IMR-90 (cell line): ENCODE measurements around the gene STX5. TPM values are rescaled to one million over a fixed set of nuclear protein-coding genes. Genes with fewer than 3 reads are reported as not detected.

Experiments used
- ATAC-seq: fragments of 200-7000 bp; cut with Tn5 transposase; 2 replicates; pipeline ENCODE4 v1.9.1; 2020; ENCODE audit warnings: low read depth, mild to moderate bottlenecking, moderate library complexity
- BruUV-seq: library from RNA; stranded (reverse); fragments of 400-500 nt; replicated peaks from 2 replicates; lab custom pipeline; 2021; lab: Mats Ljungman, UMichigan
- CTCF ChIA-PET: fragments of 300-600 bp; formaldehyde crosslinking; extraction: SDS; loops from one replicate; lab custom pipeline; 2021; ENCODE audit warnings: antibody characterized with exemption; lab: Yijun Ruan, JAX
- POLR2A ChIA-PET: fragments of 300-600 bp; sonication (Branson Sonifier 250); formaldehyde crosslinking; loops from one replicate; lab custom pipeline; 2022; ENCODE audit warnings: antibody characterized with exemption; ENCODE audit not compliant: unreplicated experiment; lab: Charles Lee
- DNase-seq: peaks from one replicate; pipeline ENCODE4 v3.0.0; 2013
- H2AFZ ChIP-seq: replicated peaks from 2 replicates; pipeline ENCODE3; 2013; ENCODE audit warnings: low read length, mild to moderate bottlenecking; ENCODE audit not compliant: poor library complexity
- H2AK5ac ChIP-seq: 2 replicates; pipeline ENCODE4 v1.6.1; 2013; ENCODE audit warnings: low read depth, low read length, inconsistent platforms
- H2AK9ac ChIP-seq: replicated peaks from 2 replicates; pipeline ENCODE3; 2013; ENCODE audit warnings: mild to moderate bottlenecking, low read depth, low read length, moderate library complexity; ENCODE audit not compliant: poor library complexity
- H2BK120ac ChIP-seq: 2 replicates; pipeline ENCODE4 v1.6.1; 2013; ENCODE audit warnings: low read depth, low read length, inconsistent platforms
- H2BK15ac ChIP-seq: 3 replicates; pipeline ENCODE4 v1.6.1; 2013; ENCODE audit warnings: low read depth, low read length, inconsistent platforms
- H2BK20ac ChIP-seq: 2 replicates; pipeline ENCODE4 v1.6.1; 2013; ENCODE audit warnings: low read depth, mild to moderate bottlenecking, inconsistent platforms, low read length, moderate library complexity
- H2BK5ac ChIP-seq: 2 replicates; pipeline ENCODE4 v1.6.1; 2013; ENCODE audit warnings: mild to moderate bottlenecking, low read depth, low read length, inconsistent platforms; ENCODE audit not compliant: poor library complexity, severe bottlenecking
- H3K14ac ChIP-seq: replicated peaks from 2 replicates; pipeline ENCODE4 v1.6.1; 2013; ENCODE audit warnings: low read depth, low read length, inconsistent platforms
- H3K18ac ChIP-seq: 2 replicates; pipeline ENCODE4 v1.6.1; 2013; ENCODE audit warnings: low read depth, low read length, control low read depth
- H3K23ac ChIP-seq: 2 replicates; pipeline ENCODE4 v1.6.1; 2013; ENCODE audit warnings: low read depth, low read length, inconsistent platforms
- H3K27ac ChIP-seq: 2 replicates; pipeline ENCODE4 v1.5.1; 2013; ENCODE audit warnings: mild to moderate bottlenecking, control low read depth, low read length; ENCODE audit not compliant: insufficient read depth
- H3K27me3 ChIP-seq: 2 replicates; pipeline ENCODE4 v1.6.1; 2013; ENCODE audit warnings: low read length; ENCODE audit not compliant: control insufficient read depth, insufficient read depth
- H3K36me3 ChIP-seq: 2 replicates; pipeline ENCODE4 v1.6.1; 2013; ENCODE audit warnings: low read length, mixed read lengths; ENCODE audit not compliant: control insufficient read depth, insufficient read depth
- H3K4ac ChIP-seq: 2 replicates; pipeline ENCODE4 v1.6.1; 2013; ENCODE audit warnings: low read depth, low read length, inconsistent platforms
- H3K4me1 ChIP-seq: 2 replicates; pipeline ENCODE4 v1.6.1; 2013; ENCODE audit warnings: low read length, mixed read lengths; ENCODE audit not compliant: control insufficient read depth, insufficient read depth
- H3K4me2 ChIP-seq: 2 replicates; pipeline ENCODE4 v1.6.1; 2013; ENCODE audit warnings: low read depth, mild to moderate bottlenecking, control low read depth, low read length, moderate library complexity
- H3K4me3 ChIP-seq: 2 replicates; pipeline ENCODE4 v1.5.1; 2013; ENCODE audit warnings: low read depth, mild to moderate bottlenecking, control low read depth, low read length, moderate library complexity; ENCODE audit not compliant: insufficient read depth
- H3K56ac ChIP-seq: 2 replicates; pipeline ENCODE4 v1.6.1; 2013; ENCODE audit warnings: low read length, inconsistent platforms; ENCODE audit not compliant: insufficient read depth; ENCODE audit errors: extremely low read depth
- H3K79me1 ChIP-seq, 2 experiments: 2 replicates each; pipeline ENCODE4 v1.6.1; 2013; ENCODE audit warnings: low read length in 2 of 2, inconsistent platforms in 1 of 2, low read depth in 1 of 2
- H3K9ac ChIP-seq: 2 replicates; pipeline ENCODE4 v1.6.1; 2013; ENCODE audit warnings: low read depth, low read length, control low read depth
- H3K9me1 ChIP-seq: 2 replicates; pipeline ENCODE4 v1.6.1; 2013; ENCODE audit warnings: low read length, inconsistent platforms; ENCODE audit not compliant: insufficient read depth
- H3K9me3 ChIP-seq: 2 replicates; pipeline ENCODE4 v1.6.1; 2013; ENCODE audit warnings: low read length; ENCODE audit not compliant: control insufficient read depth, insufficient read depth
- H4K20me1 ChIP-seq: 2 replicates; pipeline ENCODE4 v1.6.1; 2013; ENCODE audit warnings: low read length, inconsistent platforms; ENCODE audit not compliant: insufficient read depth
- H4K5ac ChIP-seq: 2 replicates; pipeline ENCODE4 v1.6.1; 2013; ENCODE audit warnings: mild to moderate bottlenecking, low read depth, low read length, control low read depth
- H4K8ac ChIP-seq, 2 experiments: 2 replicates each; pipeline ENCODE4 v1.6.1; 2013; ENCODE audit warnings: low read depth in 2 of 2, low read length in 2 of 2, control low read depth in 1 of 2, inconsistent platforms in 1 of 2
- H4K91ac ChIP-seq: 2 replicates; pipeline ENCODE4 v1.6.1; 2013; ENCODE audit warnings: low read depth, low read length, inconsistent platforms; ENCODE audit not compliant: insufficient read depth
- BHLHE40 ChIP-seq: fragments of 150-350 bp; IDR thresholded peaks from 2 replicates; pipeline ENCODE4 v1.6.1; 2016; ENCODE audit warnings: mild to moderate bottlenecking, low read depth, low read length
- CEBPB ChIP-seq: IDR thresholded peaks from 2 replicates; pipeline ENCODE4 v1.6.1; 2012; ENCODE audit warnings: low read depth, low read length, improper control_type of control experiment
- CHD1 ChIP-seq: IDR thresholded peaks from 2 replicates; pipeline ENCODE4 v1.6.1; 2012; ENCODE audit warnings: low read depth, low read length, improper control_type of control experiment
- ELK1 ChIP-seq: fragments of 150-350 bp; IDR thresholded peaks from 2 replicates; pipeline ENCODE4 v1.6.1; 2016; ENCODE audit warnings: low read depth, mild to moderate bottlenecking, low read length, moderate library complexity, borderline replicate concordance
- MAFK ChIP-seq: IDR thresholded peaks from 2 replicates; pipeline ENCODE4 v1.6.1; 2012; ENCODE audit warnings: low read depth, low read length, improper control_type of control experiment
- MAZ ChIP-seq: IDR thresholded peaks from 2 replicates; pipeline ENCODE4 v1.6.1; 2012; ENCODE audit warnings: low read depth, mild to moderate bottlenecking, low read length, improper control_type of control experiment, moderate library complexity, borderline replicate concordance
- MXI1 ChIP-seq: IDR thresholded peaks from 2 replicates; pipeline ENCODE4 v1.6.1; 2012; ENCODE audit warnings: low read depth, mild to moderate bottlenecking, low read length, moderate library complexity, borderline replicate concordance
- NFE2L2 ChIP-seq: fragments of 150-350 bp; IDR thresholded peaks from 2 replicates; pipeline ENCODE4 v1.6.1; 2016; ENCODE audit warnings: low read depth, mild to moderate bottlenecking, low read length
- POLR2A ChIP-seq: IDR thresholded peaks from 2 replicates; pipeline ENCODE4 v1.6.1; 2012; ENCODE audit warnings: mild to moderate bottlenecking, low read depth, low read length
- RAD21 ChIP-seq: IDR thresholded peaks from 2 replicates; pipeline ENCODE4 v1.6.1; 2012; ENCODE audit warnings: low read length, improper control_type of control experiment
- RCOR1 ChIP-seq: IDR thresholded peaks from 2 replicates; pipeline ENCODE4 v1.6.1; 2012; ENCODE audit warnings: mild to moderate bottlenecking, low read length, improper control_type of control experiment; ENCODE audit not compliant: insufficient replicate concordance
- RFX5 ChIP-seq: IDR thresholded peaks from 2 replicates; pipeline ENCODE4 v1.8.0; 2012; ENCODE audit warnings: low read depth, mild to moderate bottlenecking, low read length, moderate library complexity
- SMC3 ChIP-seq: fragments of 150-350 bp; IDR thresholded peaks from 2 replicates; pipeline ENCODE4 v1.6.1; 2016; ENCODE audit warnings: low read depth, mild to moderate bottlenecking, antibody characterized with exemption, low read length, moderate library complexity
- USF2 ChIP-seq: fragments of 150-350 bp; IDR thresholded peaks from 2 replicates; pipeline ENCODE4 v1.6.1; 2017; ENCODE audit warnings: mild to moderate bottlenecking, antibody characterized with exemption, low read length, low read depth
- WGBS, 2 experiments: methylation state at CpG; one replicate each; pipeline versions ENCODE4 v1.1.5 to v1.1.7; 2013; ENCODE audit warnings: missing lambda C conversion rate in 2 of 2; ENCODE audit not compliant: insufficient read length in 1 of 2; ENCODE audit errors: extremely low coverage in 2 of 2; 5-methylcytosine and 5-hydroxymethylcytosine counted together
- dilution Hi-C: fragments of 300-500 bp; cut with HindIII; formaldehyde crosslinking; loops from one replicate; pipeline ENCODE4 v1.14.3; 2018; ENCODE audit warnings: low sequenced_read_pairs; ENCODE audit not compliant: unreplicated experiment
- in situ Hi-C: fragments of 300-500 bp; cut with MboI; formaldehyde crosslinking; loops from 3 replicates; pipeline ENCODE4 v1.14.3; 2019; ENCODE audit warnings: low sequenced_read_pairs, inconsistent platforms, mixed read lengths
- intact Hi-C: fragments of 100-400 bp; cut with micrococcal nuclease; formaldehyde crosslinking; loops from 2 replicates; pipeline ENCODE4 v1.10.0; 2022
- polyA plus RNA-seq, 3 experiments: library from polyadenylated mRNA; depleted of rRNA; stranded (reverse); fragments of >200 nt; gene quantifications; 2 replicates each; pipeline ENCODE4 v1.2.3, GENCODE V29; 2012; ENCODE audit warnings: low replicate concordance in 1 of 3
- total RNA-seq: library from RNA; depleted of rRNA; stranded (reverse); fragments of >200 nt; gene quantifications from 2 replicates; pipeline ENCODE4 v1.2.3, GENCODE V29; 2012

STX5 gene
- total and polyA plus RNA-seq, 2 of the 4 experiments (the other 2 are of a cell fraction) = 43.1 to 49.5 TPM

GRCh38 chr11:62839050-62839945 lies 7.4 kb upstream of the STX5 start, which contains the start of gene WDR74:
WDR74 (minus strand) TSS chr11:62839590; CDS start chr11:62839570, 20 bp downstream.
- Histone ChIP-seq H3K4me2 (peak within 1 kb of the TSS; percentile 98), H3K4me3 (peak within 1 kb of the TSS; percentile 71), H3K9me3 (no peaks in the 10 kb centered on the region), H3K9ac (peak within 1 kb of the TSS; percentile 79), H2AFZ (peak within 1 kb of the TSS; percentile 96), H4K5ac (peak within 1 kb of the TSS; percentile 81), H2BK15ac (no peak within 1 kb of the TSS), H3K4ac (peak within 1 kb of the TSS; percentile 97), H2AK5ac (peak within 1 kb of the TSS; percentile 83), H2BK120ac (peak within 1 kb of the TSS; percentile 55; the same call in 1 of the 2 replicates), H3K27me3 (no peaks in the 10 kb centered on the region), H3K18ac (peak within 1 kb of the TSS; percentile 74; the same call in 1 of the 2 replicates), H4K8ac (peak within 1 kb of the TSS; percentile 3 to 97; a peak in 2 of 4 replicates), H3K14ac (peak within 1 kb of the TSS; percentile 99), H3K9me1 (no peaks in the 10 kb centered on the region), H3K36me3 (peaks cover 15% of the 10 kb centered on the region), H3K4me1 (peaks cover 8% of the 10 kb centered on the region), H2BK5ac (peak within 1 kb of the TSS; percentile 90), H3K79me1 (peaks cover 17 to 40% of the 10 kb centered on the region in 2 experiments; a peak in 3 of 4 replicates), H3K56ac (peak within 1 kb of the TSS; percentile 59), H2AK9ac (peak within 1 kb of the TSS; percentile 98), H3K23ac (peak within 1 kb of the TSS; percentile 99), H3K27ac (peak within 1 kb of the TSS; percentile 83), H2BK20ac (no peak within 1 kb of the TSS), H4K20me1 (no peaks in the 10 kb centered on the region; the same call in none of the 2 replicates), H4K91ac (peak within 1 kb of the TSS; percentile 68)
- intact Hi-C loops (no loop called here), in situ Hi-C loops (no loop called here), dilution Hi-C loops (no loop called here)
- no TSS peak for BruUV-seq
- 0% methylated on average over 37 of the region's 62 CpGs; no CpG with 5 or more reads in 1 of the 2 experiments for WGBS, 2 experiments
- DNase-seq (peak; percentile 92), ATAC-seq (peak; percentile 43)
- CTCF ChIA-PET = interaction anchor here (0.6 kb wide), 1 partner anchor 345 kb away, joined by 7 read pairs; no protein-coding TSS in a partner anchor
- POLR2A ChIA-PET = interaction anchor here (0.6 to 2.1 kb wide), 3 partner anchors 22 to 125 kb away, joined by 3 to 8 read pairs (median 6); partner anchors contain the start of gene ZBTB3
- TF ChIP-seq ELK1 (peak; percentile 50; the same call in 1 of the 2 replicates), POLR2A (peak; percentile 87), CHD1 (no peak), RFX5 (no peak), MAZ (peak; percentile 66; the same call in 1 of the 2 replicates), NFE2L2 (no peak; the same call in 1 of the 2 replicates), BHLHE40 (no peak), CEBPB (no peak), MAFK (no peak), RCOR1 (no peak), SMC3 (no peak), RAD21 (no peak; the same call in 1 of the 2 replicates), USF2 (no peak), MXI1 (peak; percentile 100)
